HepG2 (cell line): ENCODE data around the gene GNA12. TPM values are rescaled to one million over a fixed set of nuclear protein-coding genes. Genes with fewer than 3 reads are reported as not detected.

ENCODE experiments used
- BRF2 ChIP-seq: sonication (generic); formaldehyde crosslinking; IDR thresholded peaks from 2 replicates; pipeline ENCODE4 v1.8.1; 2022; ENCODE audit warnings: mild to moderate bottlenecking, missing genetic modification reagents
- CAMTA2 ChIP-seq: sonication (generic); formaldehyde crosslinking; IDR thresholded peaks from 2 replicates; pipeline ENCODE4 v1.4.0; 2020; ENCODE audit warnings: mild to moderate bottlenecking, missing genetic modification reagents, borderline replicate concordance
- CREB1 ChIP-seq, 2 experiments: fragments of 450-650 bp in 1 of 2; IDR thresholded peaks; 2 replicates each; pipeline ENCODE4 v1.6.1; 2016 to 2017; ENCODE audit warnings: control low read depth in 1 of 2, mild to moderate bottlenecking in 1 of 2, missing compliant biosample characterization in 1 of 2, missing genetic modification characterization in 1 of 2
- HNF4G ChIP-seq, 2 experiments: sonication (generic) in 1 of 2; formaldehyde crosslinking in 1 of 2; IDR thresholded peaks; 2 replicates each; pipeline versions ENCODE4 v1.4.0 to v1.6.1; 2011 to 2020; ENCODE audit warnings: borderline replicate concordance in 2 of 2, low read depth in 2 of 2, mild to moderate bottlenecking in 2 of 2, low read length in 1 of 2, missing genetic modification reagents in 1 of 2, moderate library complexity in 1 of 2
- PHF21A ChIP-seq: sonication (generic); formaldehyde crosslinking; IDR thresholded peaks from 2 replicates; pipeline ENCODE4 v1.5.0; 2020; ENCODE audit warnings: mild to moderate bottlenecking, missing genetic modification reagents
- TSC22D2 ChIP-seq: sonication (generic); formaldehyde crosslinking; IDR thresholded peaks from 2 replicates; pipeline ENCODE4 v1.5.1; 2020; ENCODE audit warnings: missing genetic modification reagents, mild to moderate bottlenecking, borderline replicate concordance
- U2AF2 ChIP-seq: fragments of 200-400 bp; formaldehyde crosslinking; IDR thresholded peaks from 2 replicates; pipeline ENCODE4 v1.6.1; 2017; ENCODE audit warnings: low read depth, mild to moderate bottlenecking, low read length
- ZNF17 ChIP-seq: sonication (generic); formaldehyde crosslinking; IDR thresholded peaks from 2 replicates; pipeline ENCODE4 v1.5.0; 2020; ENCODE audit warnings: mild to moderate bottlenecking, missing genetic modification reagents
- ZNF382 ChIP-seq: sonication (generic); formaldehyde crosslinking; IDR thresholded peaks from 2 replicates; pipeline ENCODE4 v1.5.0; 2020; ENCODE audit warnings: missing genetic modification reagents, mild to moderate bottlenecking, borderline replicate concordance
- ZNF564 ChIP-seq: sonication (generic); formaldehyde crosslinking; IDR thresholded peaks from 2 replicates; pipeline ENCODE4 v1.8.1; 2023; ENCODE audit warnings: mild to moderate bottlenecking, missing genetic modification reagents
- ZSCAN29 ChIP-seq: sonication (generic); formaldehyde crosslinking; conservative IDR thresholded peaks from 2 replicates; pipeline ENCODE4 v1.4.0; 2020; ENCODE audit warnings: mild to moderate bottlenecking, missing genetic modification reagents
- polyA plus RNA-seq, 8 experiments: library from polyadenylated mRNA; depleted of rRNA in 3 of 8; stranded (reverse) in 7 of 8; unstranded in 1 of 8; fragments of >200 nt; fragmentation: Illumina TruSeq in 4 of 8; extraction: Trizol in 4 of 8; gene quantifications; 2 replicates each; pipeline versions ENCODE4 v1.2.1 to v1.2.3, GENCODE V29; 2011 to 2016; ENCODE audit warnings: low read depth in 4 of 8, missing spikeins in 1 of 8, mixed read lengths in 1 of 8; ENCODE audit not compliant: insufficient read depth in 1 of 8
- total RNA-seq, 5 experiments: library from RNA; depleted of rRNA; stranded (reverse); fragments of >200 nt; fragmentation: Illumina TruSeq; extraction: Trizol; gene quantifications; 2 replicates each; pipeline ENCODE4 v1.2.3, GENCODE V29; 2016; ENCODE audit warnings: low read depth in 1 of 5

The GNA12 gene
- total and polyA plus RNA-seq, 2 of the 13 experiments (the other 11 are each of a cell fraction or from before 2014, with no cell fraction given): 16.2 to 50.9 TPM

GRCh38 chr7:2802504-2803341, 41.4 kb downstream of the GNA12 start (continued):
- TF ChIP-seq TSC22D2 (CRISPR knock-in tag) (no peak), CREB1 (IDR thresholded peaks at IDR 0.05) (no peak), CREB1 (CRISPR knock-in tag; IDR thresholded peaks at IDR 0.05) (peak; percentile 66), ZNF564 (CRISPR knock-in tag) (0 out of 2 replicates have a peak, but pooled peaks have one; percentile 48), U2AF2 (no peak), ZSCAN29 (CRISPR knock-in tag) (no peak), CAMTA2 (CRISPR knock-in tag) (no peak), ZNF17 (no peak), PHF21A (CRISPR knock-in tag) (peak; percentile 72), HNF4G (IDR thresholded peaks at IDR 0.05; ENCODE audit: borderline replicate concordance, low read depth, low read length) (peak; percentile 70; the same call in 1 of the 2 replicates), HNF4G (CRISPR knock-in tag; IDR thresholded peaks at IDR 0.05; ENCODE audit: borderline replicate concordance, low read depth) (peak; percentile 53; the same call in 1 of the 2 replicates), BRF2 (no peak), ZNF382 (no peak)
